H7 (cell line): ENCODE data around the gene PTPRN2. TPM values are rescaled to one million over a fixed set of nuclear protein-coding genes. Genes with fewer than 3 reads are reported as not detected.
"Not testable (repeated sequence)": the region's sequence is repeated elsewhere in the genome, so short reads cannot be mapped to it uniquely, and the experiment has no call there.

Source experiments
- DNase-seq: peaks from one replicate; pipeline ENCODE4 v3.0.0; 2012
- H3K27me3 ChIP-seq: 2 replicates; pipeline ENCODE4 v1.6.0; 2011; ENCODE audit warnings: mild to moderate bottlenecking, low read length; ENCODE audit not compliant: control insufficient read depth, insufficient read depth
- H3K36me3 ChIP-seq: replicated peaks from 2 replicates; pipeline ENCODE4 v1.5.1; 2011; ENCODE audit warnings: low read length; ENCODE audit not compliant: control insufficient read depth, insufficient read depth
- H3K4me3 ChIP-seq: 2 replicates; pipeline ENCODE4 v1.5.1; 2011; ENCODE audit warnings: low read depth, mild to moderate bottlenecking, control low read depth, low read length, moderate library complexity; ENCODE audit not compliant: insufficient read depth
- total RNA-seq: library from RNA; depleted of rRNA; stranded (reverse); fragments of >200 nt; shearing (Covaris generic); gene quantifications from 2 replicates; pipeline ENCODE4 v1.2.3, GENCODE V29; 2014

Gene PTPRN2
- total RNA-seq, 1 experiment from 2014 or later: 0.80 TPM

GRCh38 chr7:157507987-157508386, 1079.6 kb downstream of the PTPRN2 start:
- no peak overlapping the region for H3K4me3 ChIP-seq
- H3K36me3 ChIP-seq: no peaks in the 10 kb centered on the region
- DNase-seq: no peak
- no peaks in the 10 kb centered on the region; the same call in 1 of the 2 replicates for H3K27me3 ChIP-seq

- Histone ChIP-seq H3K4me3 (no peak overlapping the region), H3K36me3 (no peaks in the 10 kb centered on the region), H3K27me3 (peaks cover 7% of the 10 kb centered on the region; the same call in 1 of the 2 replicates)
- no peak for DNase-seq
Measured at GRCh38 chr7:157506268-157506667, 1081.4 kb downstream of the PTPRN2 start.

GRCh38 chr7:157505646-157506045, 1082.0 kb downstream of the PTPRN2 start:
- no peak for DNase-seq
- Histone ChIP-seq H3K27me3 (peaks cover 7% of the 10 kb centered on the region; the same call in 1 of the 2 replicates), H3K4me3 (no peak overlapping the region), H3K36me3 (no peaks in the 10 kb centered on the region)

DNA sequence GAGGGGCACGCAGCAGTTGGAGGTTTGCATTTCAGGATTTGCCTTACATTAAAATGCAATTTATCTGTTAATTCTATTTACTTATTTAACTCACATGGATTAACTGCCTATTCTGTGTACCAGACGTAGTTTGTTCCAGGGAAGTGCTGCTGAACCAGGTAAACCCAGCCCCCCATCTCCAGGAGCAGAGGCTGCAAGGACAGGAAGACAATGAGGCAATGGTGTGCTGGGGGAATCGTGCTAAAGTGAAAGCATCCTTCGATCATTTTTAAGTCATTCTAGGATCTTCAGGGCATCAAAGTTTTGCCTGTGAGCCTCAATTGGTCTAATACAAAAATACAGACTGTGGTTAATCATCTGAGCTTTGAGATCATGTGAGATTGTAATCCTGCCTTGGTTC, 1084.4 kb downstream of the PTPRN2 start:
- DNase-seq: peak; percentile 19
- H3K36me3 ChIP-seq: no peaks in the 10 kb centered on the region
- H3K27me3 ChIP-seq: peaks cover 7% of the 10 kb centered on the region; the same call in 1 of the 2 replicates
- H3K4me3 ChIP-seq: no peak overlapping the region

DNA sequence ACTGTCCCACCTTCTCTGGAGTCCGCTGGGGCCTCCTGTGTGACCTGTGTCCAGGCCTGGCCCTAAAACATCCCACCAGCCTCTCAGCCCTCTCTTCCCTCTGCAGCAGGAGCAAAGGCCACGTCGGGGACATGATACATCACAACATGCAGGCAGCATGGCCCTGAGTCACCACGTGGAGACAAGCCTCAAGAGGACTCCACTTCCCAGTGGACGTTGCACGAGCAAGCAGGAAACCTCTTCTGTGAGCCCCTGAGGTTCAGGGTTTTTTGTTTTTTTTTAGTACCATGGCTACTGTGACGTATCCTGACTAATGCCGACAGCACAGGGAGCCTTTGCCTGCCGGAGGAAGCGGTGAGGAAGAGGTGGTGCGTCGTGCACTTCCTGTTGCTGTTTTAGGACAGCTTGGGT, 1084.9 kb downstream of the PTPRN2 start:
- no peaks in the 10 kb centered on the region for H3K36me3 ChIP-seq
- H3K4me3 ChIP-seq: no peak overlapping the region
- peaks cover 7% of the 10 kb centered on the region; the same call in 1 of the 2 replicates for H3K27me3 ChIP-seq
- peak; percentile 12 for DNase-seq

GRCh38 chr7:157501581-157501980, 1086.0 kb downstream of the PTPRN2 start:
- no peaks in the 10 kb centered on the region for H3K36me3 ChIP-seq
- H3K4me3 ChIP-seq: no peak overlapping the region
- peak; percentile 17 for DNase-seq
- H3K27me3 ChIP-seq: peaks cover 7% of the 10 kb centered on the region; the same call in 1 of the 2 replicates

GRCh38 chr7:157500989-157501540, 1086.6 kb downstream of the PTPRN2 start:
- not testable (repeated sequence) for DNase-seq, H3K27me3 ChIP-seq, H3K36me3 ChIP-seq, H3K4me3 ChIP-seq

DNA sequence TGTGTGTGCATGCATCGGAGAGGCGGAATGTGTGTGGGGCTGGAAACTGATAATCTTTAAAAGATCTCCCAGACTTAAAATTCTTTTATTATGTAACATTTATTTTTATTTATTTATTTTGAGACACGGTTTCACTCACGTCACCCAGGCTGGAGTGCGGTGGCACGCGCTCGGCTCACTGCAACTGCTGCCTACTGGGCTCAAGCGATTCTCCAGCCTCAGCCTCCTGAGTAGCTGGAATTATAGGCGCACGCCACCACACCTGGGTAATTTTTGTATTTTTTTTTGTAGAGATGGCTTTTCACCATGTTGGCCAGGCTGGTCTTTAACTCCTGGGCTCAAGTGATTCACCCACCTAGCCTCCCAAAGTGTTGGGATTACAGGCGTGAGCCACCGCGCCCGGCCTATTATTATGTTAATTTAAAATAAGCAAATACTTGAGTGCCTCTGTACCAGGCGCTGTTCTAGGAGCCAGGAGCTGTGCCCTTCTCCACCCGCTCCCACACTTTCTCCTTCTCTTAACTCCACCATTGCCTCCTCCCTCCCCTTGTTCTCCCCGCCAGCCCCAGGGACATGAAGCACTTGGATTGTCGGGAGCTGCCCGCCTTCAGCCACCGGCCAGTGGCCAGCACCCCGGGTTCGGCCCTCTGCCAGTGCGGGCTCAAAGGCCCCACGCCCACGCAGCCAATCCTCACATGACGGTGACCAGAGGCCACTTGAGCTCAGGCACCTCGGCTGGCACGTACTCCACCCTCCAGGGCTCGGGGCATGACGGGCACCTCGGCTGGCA, 1087.3 kb downstream of the PTPRN2 start:
- no peaks in the 10 kb centered on the region for H3K36me3 ChIP-seq
- peaks cover 7% of the 10 kb centered on the region; the same call in 1 of the 2 replicates for H3K27me3 ChIP-seq
- peak; percentile 80 for DNase-seq
- no peak overlapping the region for H3K4me3 ChIP-seq

DNA sequence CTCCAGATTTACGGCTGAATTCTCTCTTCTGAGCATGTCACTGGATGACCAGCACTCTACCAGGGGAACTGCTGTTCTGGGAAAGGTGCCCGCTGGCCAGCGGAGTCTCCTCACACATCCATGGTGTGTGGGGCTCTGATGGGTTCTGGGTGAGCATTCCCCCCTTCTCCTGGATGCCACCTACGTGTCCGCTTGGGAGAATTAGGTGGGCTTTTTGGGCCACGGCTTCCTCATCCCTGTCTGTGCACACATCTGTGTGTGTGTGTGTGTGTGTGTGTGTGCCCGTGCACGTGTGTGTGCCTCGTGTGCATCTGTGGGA, 1087.8 kb downstream of the PTPRN2 start:
- Histone ChIP-seq H3K4me3 (no peak overlapping the region), H3K36me3 (no peaks in the 10 kb centered on the region), H3K27me3 (peaks cover 7% of the 10 kb centered on the region; the same call in 1 of the 2 replicates)
- DNase-seq: peak; percentile 36

GRCh38 chr7:157499121-157499834, 1088.3 kb downstream of the PTPRN2 start:
- no peak overlapping the region for H3K4me3 ChIP-seq
- H3K27me3 ChIP-seq: peaks cover 7% of the 10 kb centered on the region; the same call in 1 of the 2 replicates
- H3K36me3 ChIP-seq: no peaks in the 10 kb centered on the region
- DNase-seq: peak; percentile 49

- Histone ChIP-seq H3K36me3 (no peaks in the 10 kb centered on the region), H3K4me3 (no peak overlapping the region), H3K27me3 (peaks cover 7% of the 10 kb centered on the region; the same call in 1 of the 2 replicates)
- peak; percentile 52 for DNase-seq
Measured at GRCh38 chr7:157498657-157499056, 1089.0 kb downstream of the PTPRN2 start.

DNA sequence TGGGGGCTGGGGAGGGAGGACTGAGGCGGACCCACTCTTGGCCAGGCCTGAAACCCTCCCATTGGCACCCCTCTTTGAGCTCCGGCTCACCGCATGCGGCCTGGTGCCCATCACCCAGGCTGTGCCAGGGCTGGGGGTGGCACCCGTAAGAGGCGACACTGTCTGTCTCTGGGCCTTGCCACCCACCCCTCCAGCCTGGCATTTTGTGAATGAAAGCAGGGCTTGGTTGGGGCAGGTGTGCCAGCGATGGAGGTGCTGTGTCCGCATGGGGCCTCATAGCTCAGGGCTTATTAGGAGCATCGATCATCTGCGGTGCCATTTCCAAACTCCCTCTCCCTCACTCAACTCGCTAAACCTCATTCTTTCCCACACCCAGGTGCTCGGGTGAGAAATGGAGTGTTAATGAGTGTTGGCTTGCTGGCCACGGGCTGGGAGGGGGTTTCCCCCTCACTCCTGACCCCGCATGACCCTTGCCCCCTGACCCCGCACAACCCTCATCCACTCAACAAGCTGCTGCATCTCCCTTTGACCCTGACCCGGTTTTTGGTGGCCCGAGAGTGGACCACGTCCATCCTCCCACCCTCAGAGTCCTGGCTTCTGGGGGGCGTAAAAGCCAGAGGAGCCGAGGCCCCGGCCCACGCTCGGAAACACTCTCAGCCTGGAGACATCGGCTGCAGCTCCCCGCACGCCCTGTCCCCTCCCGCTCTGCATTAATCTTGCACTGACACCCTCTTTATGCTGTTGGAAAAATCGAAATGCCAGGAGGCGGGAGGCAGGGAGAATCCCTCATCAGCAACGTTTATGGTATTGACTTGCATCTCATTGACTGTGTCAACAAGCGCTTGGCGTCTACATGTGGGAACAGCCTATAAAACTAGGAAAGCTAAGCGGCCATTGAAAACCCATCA, 1089.6 kb downstream of the PTPRN2 start:
- no peaks in the 10 kb centered on the region for H3K36me3 ChIP-seq
- peaks cover 7% of the 10 kb centered on the region; the same call in 1 of the 2 replicates for H3K27me3 ChIP-seq
- DNase-seq: peak; percentile 44
- no peak overlapping the region for H3K4me3 ChIP-seq

- peak; percentile 25 for DNase-seq
- no peak overlapping the region for H3K4me3 ChIP-seq
- H3K36me3 ChIP-seq: no peaks in the 10 kb centered on the region
- H3K27me3 ChIP-seq: peaks cover 3% of the 10 kb centered on the region; the same call in 1 of the 2 replicates
Measured at GRCh38 chr7:157497367-157497743, 1090.3 kb downstream of the PTPRN2 start.
